GM19099 (cell line): ENCODE data around the gene ECHDC3.

Experiments
- POLR2A ChIP-seq: IDR thresholded peaks from 3 replicates; pipeline ENCODE4 v1.6.1; 2011; ENCODE audit warnings: low read depth; ENCODE audit not compliant: insufficient read length; ENCODE audit errors: extremely low read depth

ECHDC3 gene

DNA sequence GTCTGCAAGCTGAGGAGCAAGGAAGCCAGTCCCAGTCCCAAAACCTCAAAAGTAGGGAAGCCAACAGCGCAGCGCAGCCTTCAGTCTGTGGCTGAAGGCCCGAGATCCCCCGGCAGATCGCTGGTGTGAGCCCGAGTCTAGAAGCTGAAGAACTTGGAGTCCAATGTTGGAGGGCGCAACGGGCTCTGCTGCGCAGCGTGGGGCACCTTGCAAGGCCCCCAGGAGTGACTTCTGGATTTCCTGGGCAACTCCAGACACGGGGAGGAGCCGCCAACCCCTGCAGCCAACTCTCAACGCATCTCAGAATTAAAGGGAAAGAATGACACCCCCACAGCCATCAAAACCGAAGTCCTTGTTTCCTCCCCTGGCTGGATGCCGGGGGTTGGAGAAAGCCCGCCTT, 62.2 kb downstream of the ECHDC3 start:
- TF ChIP-seq POLR2A = no peak

DNA sequence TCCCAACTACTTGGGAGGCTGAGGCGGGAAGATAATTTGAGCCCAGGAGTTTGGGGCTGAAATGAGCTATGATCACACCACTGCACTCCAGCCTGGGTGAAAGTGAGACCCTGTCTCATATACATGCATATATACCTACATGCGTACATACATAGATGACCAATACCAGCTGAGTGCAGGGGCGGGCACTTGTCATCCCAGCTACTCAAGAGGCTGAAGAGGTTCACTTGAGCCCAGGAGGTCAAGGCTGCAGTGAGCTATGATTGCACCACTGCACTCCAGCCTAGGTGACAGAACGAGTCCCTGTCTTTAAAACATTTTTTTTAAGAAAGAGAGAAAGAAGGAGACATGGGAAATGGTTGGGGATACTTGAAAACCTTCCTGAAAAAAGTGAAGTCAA, 63.6 kb downstream of the ECHDC3 start:
- TF ChIP-seq POLR2A = no peak

DNA sequence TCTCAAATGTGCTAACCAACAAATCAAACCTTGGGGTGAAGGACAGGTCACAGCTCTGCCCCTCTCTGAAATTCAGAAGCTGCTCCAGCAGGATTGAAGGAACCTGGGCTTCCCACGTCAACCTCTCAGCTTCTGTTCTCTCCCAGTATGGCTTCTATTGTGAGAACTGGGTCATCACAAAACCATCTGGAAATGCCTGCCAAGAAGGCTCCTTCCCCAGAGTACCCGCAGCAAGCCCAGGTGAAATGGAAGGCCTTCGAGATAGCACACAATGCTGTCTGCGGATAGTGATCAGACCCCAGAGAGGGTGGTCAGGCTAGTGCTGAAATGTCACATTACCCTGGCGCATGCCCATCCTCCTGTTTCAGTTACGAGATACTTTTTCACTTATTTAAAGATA, 64.5 kb downstream of the ECHDC3 start:
- no peak for TF ChIP-seq POLR2A

DNA sequence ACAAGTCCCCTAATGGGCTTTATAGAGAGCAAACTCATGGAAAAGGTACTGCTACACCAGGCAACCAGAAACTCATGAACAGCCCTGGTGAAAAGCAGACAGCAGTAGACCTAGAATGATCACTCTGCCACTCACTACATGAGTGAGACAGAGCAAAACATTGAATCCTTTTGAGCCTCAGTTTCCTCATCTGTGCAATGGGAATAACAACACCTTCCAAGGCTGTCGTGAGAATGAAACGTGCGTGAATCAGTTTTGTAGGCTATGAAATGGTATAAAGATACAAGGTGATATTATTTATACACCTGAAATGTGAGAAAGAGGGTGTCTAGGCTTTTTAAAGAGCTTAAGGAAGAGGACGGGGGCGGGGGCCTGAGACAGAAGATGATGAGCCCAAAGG, 66.6 kb downstream of the ECHDC3 start:
- TF ChIP-seq POLR2A = no peak

DNA sequence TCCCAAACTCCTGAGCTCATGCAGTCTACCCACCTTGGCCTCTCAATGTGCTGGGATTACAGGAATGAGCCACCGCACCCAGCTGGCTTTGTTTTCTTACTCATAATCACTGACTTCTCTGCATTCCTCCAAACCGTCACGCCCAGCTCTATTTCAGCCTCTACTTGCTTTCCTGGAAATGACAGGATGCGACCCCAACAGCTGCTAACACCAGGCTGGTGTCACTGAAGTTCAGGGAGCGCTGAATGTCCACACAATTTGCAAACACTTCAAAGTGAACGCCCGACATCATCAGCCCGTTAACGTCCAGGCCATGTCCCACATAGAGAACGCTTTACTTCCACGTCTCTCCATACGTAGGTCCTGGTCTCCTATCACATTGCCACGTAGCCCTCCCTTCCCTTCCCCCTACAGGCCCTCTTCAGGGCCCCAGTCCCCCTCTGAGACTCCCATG, 68.2 kb downstream of the ECHDC3 start:
- TF ChIP-seq POLR2A = no peak

DNA sequence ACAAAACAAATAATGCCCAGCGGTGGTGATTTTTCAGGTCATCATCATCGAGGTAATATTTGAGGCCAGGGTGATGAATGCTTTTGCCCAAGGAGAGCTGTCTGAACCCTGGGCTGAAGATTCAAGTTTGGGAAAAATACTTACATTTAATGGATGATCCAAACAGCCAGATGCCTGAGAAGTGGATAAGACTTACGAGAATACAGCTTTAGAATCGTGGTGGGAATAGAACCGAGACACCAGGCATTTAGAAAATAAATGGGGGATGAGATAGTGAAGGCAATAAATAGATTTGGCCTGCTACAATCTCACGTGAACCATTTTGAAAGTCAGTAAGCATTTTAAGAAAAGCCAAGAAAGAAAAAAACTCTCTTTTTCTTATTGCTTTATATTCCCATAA, 68.8 kb downstream of the ECHDC3 start:
- no peak for TF ChIP-seq POLR2A

DNA sequence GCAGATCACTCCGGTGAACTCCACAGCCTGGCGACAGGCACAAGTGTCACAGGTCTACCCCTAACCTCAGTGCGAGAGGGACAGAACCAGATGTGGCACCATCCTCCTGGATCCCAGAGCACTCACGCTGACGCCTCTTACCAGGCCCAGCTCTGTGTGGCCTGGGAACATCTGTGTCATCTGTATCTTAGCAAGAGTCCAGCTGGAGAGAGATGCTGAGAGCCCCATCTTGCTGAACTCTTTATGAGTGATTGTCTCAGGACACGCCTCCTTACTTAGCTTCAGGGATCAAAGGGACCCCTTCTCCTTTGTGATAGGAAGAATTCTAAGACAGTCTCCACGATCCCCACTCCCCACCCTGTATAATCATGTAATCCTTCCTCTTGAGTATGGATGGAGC, 71.0 kb downstream of the ECHDC3 start:
- no peak for TF ChIP-seq POLR2A
